ENCODE results near the gene OOSP2.
"Not testable (repeated sequence)": the region's sequence is repeated elsewhere in the genome, so short reads cannot be mapped to it uniquely, and the experiment has no call there.

The OOSP2 gene, protein sequence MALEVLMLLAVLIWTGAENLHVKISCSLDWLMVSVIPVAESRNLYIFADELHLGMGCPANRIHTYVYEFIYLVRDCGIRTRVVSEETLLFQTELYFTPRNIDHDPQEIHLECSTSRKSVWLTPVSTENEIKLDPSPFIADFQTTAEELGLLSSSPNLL

DNA sequence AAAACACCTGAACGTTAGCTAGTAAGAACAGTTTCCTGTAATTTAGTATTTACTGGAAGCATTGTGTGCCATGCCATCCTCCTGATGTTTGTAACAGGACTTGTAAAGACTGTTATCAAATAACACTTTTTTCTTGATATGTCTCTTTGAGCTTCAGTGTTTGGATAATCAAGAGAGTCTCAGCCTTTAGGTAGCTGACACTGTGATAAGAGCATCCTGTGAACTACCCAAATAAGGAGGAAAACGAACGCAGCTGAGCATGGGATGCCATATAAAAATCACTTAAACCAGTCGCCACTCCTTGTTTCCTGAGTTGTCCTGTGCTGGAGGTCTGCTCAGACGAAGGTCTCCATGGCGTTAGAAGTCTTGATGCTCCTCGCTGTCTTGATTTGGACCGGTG is at the start of gene OOSP2:
OOSP2 (plus strand) TSS at position 301 of the 400 bp plus-strand sequence; CDS start at position 352, 51 bp downstream.
- H3K27me3 ChIP-seq: no peaks in the 10 kb centered on the region
- H3K9me3 ChIP-seq (replicated peaks in 1 of 11): no peaks in the 10 kb centered on the region
- no peaks in the 10 kb centered on the region for H4K20me1 ChIP-seq
- no peak within 1 kb of the TSS for H3K4me2 ChIP-seq
- H3K36me3 ChIP-seq: no peaks in the 10 kb centered on the region
- no peak within 1 kb of the TSS for H3K27ac ChIP-seq
- H3K4me1 ChIP-seq: no peaks in the 10 kb centered on the region
- TF ChIP-seq Cebpa-rat (IDR thresholded peaks at IDR 0.05): no peak
- no peak within 1 kb of the TSS for H3K9ac ChIP-seq
- no peak within 1 kb of the TSS for H3K4me3 ChIP-seq

DNA sequence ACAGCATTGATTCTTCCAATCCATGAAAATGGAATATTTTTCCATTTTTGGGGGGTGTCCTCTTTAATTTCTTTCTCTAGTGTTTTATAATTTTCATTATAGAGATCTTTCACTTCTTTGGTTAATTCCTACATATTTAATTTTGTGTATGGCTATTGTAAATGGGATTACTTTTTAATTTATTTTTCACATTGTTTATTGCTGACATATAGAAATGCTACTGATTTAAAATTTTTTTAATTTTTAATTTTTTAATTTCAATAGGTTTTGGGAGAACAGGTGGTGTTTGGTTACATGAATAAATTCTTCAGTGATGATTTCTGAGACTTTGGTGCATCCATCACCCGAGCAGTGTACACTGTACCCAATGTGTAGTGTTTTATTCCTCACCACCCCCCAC is 49.8 kb upstream of the OOSP2 start:
- no peaks in the 10 kb centered on the region for H3K27me3 ChIP-seq
- H3K4me1 ChIP-seq: peaks cover 0 to 6% (median 0%) of the 10 kb centered on the region in 10 experiments; a peak in 1 of 20 replicates
- no peak overlapping the region for H3K9ac ChIP-seq
- H3K4me3 ChIP-seq: no peak overlapping the region
- TF ChIP-seq Cebpa-rat (IDR thresholded peaks at IDR 0.05): no peak
- no peaks in the 10 kb centered on the region for H4K20me1 ChIP-seq
- peaks cover 42 to 54% (median 48%) of the 10 kb centered on the region in 11 experiments for H3K9me3 ChIP-seq (replicated peaks in 1 of 11)
- no peaks in the 10 kb centered on the region for H3K36me3 ChIP-seq
- H3K4me2 ChIP-seq: no peak overlapping the region
- no peak overlapping the region for H3K27ac ChIP-seq

GRCh38 chr11:59992425-59992824 is 47.8 kb upstream of the OOSP2 start:
- Histone ChIP-seq H3K9ac (no peak overlapping the region), H3K36me3 (no peaks in the 10 kb centered on the region), H3K27ac (no peak overlapping the region), H3K4me2 (0 out of 22 replicates have a peak overlapping the region, but pooled peaks of 1 of the 11 experiments have one; percentile 10), H3K4me3 (no peak overlapping the region), H3K4me1 (peaks cover 0 to 6% (median 0%) of the 10 kb centered on the region in 10 experiments; a peak in 1 of 20 replicates), H4K20me1 (no peaks in the 10 kb centered on the region), H3K27me3 (no peaks in the 10 kb centered on the region), H3K9me3 (replicated peaks in 1 of 11) (peaks cover 42 to 54% (median 48%) of the 10 kb centered on the region in 11 experiments)
- TF ChIP-seq Cebpa-rat (IDR thresholded peaks at IDR 0.05): no peak

GRCh38 chr11:59997800-59998199 is 42.4 kb upstream of the OOSP2 start:
- H3K9me3 ChIP-seq (replicated peaks in 1 of 11): peaks cover 9 to 37% (median 13%) of the 10 kb centered on the region in 11 experiments; a peak in 20 of 22 replicates
- H3K9ac ChIP-seq: no peak overlapping the region
- no peak overlapping the region for H3K4me3 ChIP-seq
- no peaks in the 10 kb centered on the region for H4K20me1 ChIP-seq
- H3K27ac ChIP-seq: no peak overlapping the region
- H3K27me3 ChIP-seq: no peaks in the 10 kb centered on the region
- peaks cover 0 to 2% (median 0%) of the 10 kb centered on the region in 10 experiments; a peak in 1 of 20 replicates for H3K4me1 ChIP-seq
- H3K4me2 ChIP-seq: no peak overlapping the region
- no peaks in the 10 kb centered on the region for H3K36me3 ChIP-seq
- no peak for TF ChIP-seq Cebpa-rat (IDR thresholded peaks at IDR 0.05)

- H3K9me3 ChIP-seq (replicated peaks in 1 of 11): peaks cover 0 to 23% (median 0%) of the 10 kb centered on the region in 11 experiments; a peak in 7 of 22 replicates
- H3K27ac ChIP-seq: no peak overlapping the region
- no peaks in the 10 kb centered on the region for H3K27me3 ChIP-seq
- no peak overlapping the region for H3K4me3 ChIP-seq
- no peak overlapping the region for H3K4me2 ChIP-seq
- H4K20me1 ChIP-seq: no peaks in the 10 kb centered on the region
- no peaks in the 10 kb centered on the region for H3K4me1 ChIP-seq
- no peak overlapping the region for H3K9ac ChIP-seq
- TF ChIP-seq Cebpa-rat (IDR thresholded peaks at IDR 0.05): no peak
- H3K36me3 ChIP-seq: no peaks in the 10 kb centered on the region
These were observed 40.5 kb upstream of the OOSP2 start for GRCh38 chr11:59999691-60000090.

GRCh38 chr11:60003729-60004128 is 36.5 kb upstream of the OOSP2 start:
- Histone ChIP-seq H3K9ac (no peak overlapping the region), H3K9me3 (replicated peaks in 1 of 11) (peaks cover 0 to 20% (median 0%) of the 10 kb centered on the region in 11 experiments; a peak in 7 of 22 replicates), H3K4me3 (no peak overlapping the region), H3K27me3 (no peaks in the 10 kb centered on the region), H3K36me3 (no peaks in the 10 kb centered on the region), H3K4me2 (no peak overlapping the region), H3K27ac (no peak overlapping the region), H4K20me1 (no peaks in the 10 kb centered on the region), H3K4me1 (no peaks in the 10 kb centered on the region)
- TF ChIP-seq Cebpa-rat (IDR thresholded peaks at IDR 0.05): no peak

- Histone ChIP-seq H4K20me1 (no peaks in the 10 kb centered on the region), H3K9ac (no peak overlapping the region), H3K4me3 (no peak overlapping the region), H3K27ac (no peak overlapping the region), H3K9me3 (replicated peaks in 1 of 11) (peaks cover 0 to 4% (median 0%) of the 10 kb centered on the region in 11 experiments; a peak in 4 of 22 replicates), H3K27me3 (no peaks in the 10 kb centered on the region), H3K36me3 (no peaks in the 10 kb centered on the region), H3K4me1 (no peaks in the 10 kb centered on the region), H3K4me2 (no peak overlapping the region)
- no peak for TF ChIP-seq Cebpa-rat (IDR thresholded peaks at IDR 0.05)
These were observed 34.8 kb upstream of the OOSP2 start for GRCh38 chr11:60005360-60005759.

- no peak for TF ChIP-seq Cebpa-rat (IDR thresholded peaks at IDR 0.05)
- H3K27me3 ChIP-seq: no peaks in the 10 kb centered on the region
- H4K20me1 ChIP-seq: no peaks in the 10 kb centered on the region
These were observed 23.3 kb upstream of the OOSP2 start, which contains the start of gene OOSP4B for GRCh38 chr11:60016881-60017280. TSS of gene OOSP4B (plus strand) at chr11:60017181.

GRCh38 chr11:60018058-60018457 is 22.2 kb upstream of the OOSP2 start:
- Histone ChIP-seq H3K4me1 (no peaks in the 10 kb centered on the region), H3K9ac (no peak overlapping the region), H3K27me3 (no peaks in the 10 kb centered on the region), H3K27ac (no peak overlapping the region), H4K20me1 (no peaks in the 10 kb centered on the region), H3K4me3 (no peak overlapping the region), H3K9me3 (replicated peaks in 1 of 11) (peaks cover 4 to 14% (median 8%) of the 10 kb centered on the region in 11 experiments; a peak in 15 of 22 replicates), H3K36me3 (no peaks in the 10 kb centered on the region), H3K4me2 (no peak overlapping the region)
- no peak for TF ChIP-seq Cebpa-rat (IDR thresholded peaks at IDR 0.05)

More at GRCh38 chr11:60016881-60017280, 23.3 kb upstream of the OOSP2 start, which contains the start of gene OOSP4B:
- Histone ChIP-seq H3K27ac (no peak within 1 kb of the TSS), H3K36me3 (no peaks in the 10 kb centered on the region), H3K4me3 (no peak within 1 kb of the TSS), H3K4me1 (no peaks in the 10 kb centered on the region), H3K9ac (no peak within 1 kb of the TSS), H3K4me2 (no peak within 1 kb of the TSS), H3K9me3 (replicated peaks in 1 of 11) (peaks cover 4 to 14% (median 11%) of the 10 kb centered on the region in 11 experiments; a peak in 16 of 22 replicates)

GRCh38 chr11:60020376-60020775 is 19.8 kb upstream of the OOSP2 start:
- H3K4me3 ChIP-seq, H3K4me1 ChIP-seq, H4K20me1 ChIP-seq, H3K27me3 ChIP-seq, H3K4me2 ChIP-seq, H3K36me3 ChIP-seq, H3K27ac ChIP-seq, H3K9ac ChIP-seq: not testable (repeated sequence)
- peaks cover 4 to 14% (median 8%) of the 10 kb centered on the region in 11 experiments; a peak in 15 of 22 replicates for H3K9me3 ChIP-seq (replicated peaks in 1 of 11)
